Testis (tissue), 2 donors: Measurements from ENCODE around the gene TFF1.

Source experiments
- CTCF ChIP-seq, 3 experiments: fragments of 450-650 bp in 2 of 3; fragments of 200-600 bp in 1 of 3; sonication (generic) in 1 of 3; IDR thresholded peaks; one replicate each; pipeline ENCODE4 v1.5.1; 2016 to 2019; ENCODE audit warnings: antibody characterized with exemption in 3 of 3, mild to moderate bottlenecking in 2 of 3, moderate library complexity in 1 of 3
- POLR2A ChIP-seq: fragments of 450-650 bp; IDR thresholded peaks from one replicate; pipeline ENCODE4 v1.6.1; 2017; ENCODE audit warnings: antibody characterized with exemption, mild to moderate bottlenecking, moderate library complexity

DNA sequence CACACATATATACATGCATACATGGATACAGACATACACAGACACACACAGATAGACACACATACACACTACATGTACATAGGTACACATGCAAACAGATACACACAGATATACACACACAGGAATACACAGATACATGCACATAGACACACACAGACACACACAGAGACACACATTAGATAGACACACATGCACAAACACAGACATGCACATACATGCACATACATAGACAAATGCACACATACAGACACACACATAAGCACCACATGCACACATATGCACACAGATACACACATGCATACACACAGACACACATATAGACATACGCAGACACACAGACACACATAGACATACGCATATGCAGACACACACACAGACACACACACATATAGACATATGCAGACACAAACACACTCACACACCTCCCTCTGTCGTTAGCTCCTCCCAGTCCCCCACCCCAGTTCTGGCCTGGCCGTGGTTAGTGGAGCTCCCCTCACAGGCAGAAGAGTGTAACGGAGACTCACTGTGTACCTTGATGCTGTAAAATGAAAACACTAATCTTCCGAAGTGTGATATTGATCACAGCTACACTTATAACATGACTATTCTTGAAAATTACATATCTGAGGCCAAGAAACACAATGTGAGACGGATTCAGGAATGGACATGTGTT lies 45.0 kb upstream of the TFF1 start:
- TF ChIP-seq CTCF (IDR thresholded peaks at IDR 0.05): no peak
- no peak for TF ChIP-seq POLR2A
